Measurements from ENCODE around the gene LARP4B. TPM values are rescaled to one million over a fixed set of nuclear protein-coding genes. Genes with fewer than 3 reads are reported as not detected.

Gene LARP4B
- total RNA-seq, 3 donors from 2014 or later, result 47.5 to 70.8 (median 68.5) TPM

DNA sequence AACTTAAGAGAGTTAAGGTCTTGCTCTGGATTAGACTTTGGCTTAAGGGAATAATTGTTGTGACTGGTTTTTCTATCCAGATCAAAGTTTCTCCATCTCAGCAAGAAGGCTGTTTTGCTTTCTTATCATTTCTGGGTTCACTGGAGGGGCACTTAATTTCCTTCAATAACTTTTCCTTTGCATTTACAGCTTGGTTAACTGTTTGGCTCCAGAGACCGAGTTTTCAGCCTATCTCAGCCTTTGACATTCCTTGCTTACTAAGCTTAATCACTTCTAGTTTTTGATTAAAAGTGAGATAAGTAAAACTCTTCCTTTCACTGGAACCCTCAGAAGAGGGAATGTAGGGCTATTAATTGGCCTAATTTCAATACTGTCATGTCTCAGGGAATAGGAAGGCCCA is 76.4 kb downstream of the LARP4B start:
- Histone ChIP-seq H3K4me1 (no peaks in the 10 kb centered on the region), H3K4me3 (no peak overlapping the region), H3K36me3 (no peaks in the 10 kb centered on the region), H3K9me3 (peaks cover 0 to 4% of the 10 kb centered on the region in 2 donors), H3K27me3 (no peaks in the 10 kb centered on the region), H3K27ac (no peak overlapping the region)
- DNase-seq (ENCODE audit: low spot score in 2 of 2), result no peak
- intact Hi-C loops (cut with DNase I; ENCODE audit: low total_unique reads), result no loop called here
- TF ChIP-seq POLR2A (IDR thresholded peaks at IDR 0.05) (no peak), POLR2AphosphoS5 (IDR thresholded peaks at IDR 0.05) (no peak), CTCF (IDR thresholded peaks at IDR 0.05) (no peak)

GRCh38 chr10:853017-853416 is 78.5 kb downstream of the LARP4B start:
- TF ChIP-seq POLR2AphosphoS5 (IDR thresholded peaks at IDR 0.05), result no peak
- TF ChIP-seq POLR2A (IDR thresholded peaks at IDR 0.05), result no peak
- H3K4me1 ChIP-seq, result no peaks in the 10 kb centered on the region
- peaks cover 5% of the 10 kb centered on the region for H3K36me3 ChIP-seq
- no peak for DNase-seq (ENCODE audit: low spot score in 2 of 2)
- no peak overlapping the region for H3K4me3 ChIP-seq
- intact Hi-C loops (cut with DNase I; ENCODE audit: low total_unique reads), result no loop called here
- H3K27ac ChIP-seq, result no peak overlapping the region
- no peaks in the 10 kb centered on the region for H3K27me3 ChIP-seq
- peaks cover 0 to 6% of the 10 kb centered on the region in 2 donors for H3K9me3 ChIP-seq

DNA sequence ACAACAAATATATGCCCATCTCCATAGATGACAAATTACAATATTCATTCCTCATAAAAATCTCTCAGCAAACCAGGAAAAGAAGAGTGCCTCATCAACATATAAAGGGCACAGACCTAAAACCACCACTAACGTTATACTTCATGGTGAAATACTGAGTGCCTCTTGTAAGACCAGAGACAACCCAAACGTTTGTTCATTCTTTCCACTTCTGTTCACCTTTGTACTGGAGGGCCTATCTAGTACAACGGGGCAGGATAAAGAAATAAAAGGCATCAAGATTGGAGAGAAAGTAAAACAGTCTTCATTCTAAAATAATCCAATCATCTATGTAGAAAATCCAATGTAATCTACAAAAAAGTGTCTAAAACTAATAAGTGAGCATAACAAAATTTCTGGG is 79.1 kb downstream of the LARP4B start:
- Histone ChIP-seq H3K4me3 (no peak overlapping the region), H3K9me3 (peaks cover 0 to 6% of the 10 kb centered on the region in 2 donors), H3K4me1 (no peaks in the 10 kb centered on the region), H3K27ac (no peak overlapping the region), H3K36me3 (peaks cover 5% of the 10 kb centered on the region), H3K27me3 (no peaks in the 10 kb centered on the region)
- intact Hi-C loops (cut with DNase I; ENCODE audit: low total_unique reads), result no loop called here
- TF ChIP-seq POLR2AphosphoS5 (IDR thresholded peaks at IDR 0.05) (no peak), CTCF (IDR thresholded peaks at IDR 0.05) (no peak), POLR2A (IDR thresholded peaks at IDR 0.05) (no peak)
- no peak for DNase-seq (ENCODE audit: low spot score in 2 of 2)

DNA sequence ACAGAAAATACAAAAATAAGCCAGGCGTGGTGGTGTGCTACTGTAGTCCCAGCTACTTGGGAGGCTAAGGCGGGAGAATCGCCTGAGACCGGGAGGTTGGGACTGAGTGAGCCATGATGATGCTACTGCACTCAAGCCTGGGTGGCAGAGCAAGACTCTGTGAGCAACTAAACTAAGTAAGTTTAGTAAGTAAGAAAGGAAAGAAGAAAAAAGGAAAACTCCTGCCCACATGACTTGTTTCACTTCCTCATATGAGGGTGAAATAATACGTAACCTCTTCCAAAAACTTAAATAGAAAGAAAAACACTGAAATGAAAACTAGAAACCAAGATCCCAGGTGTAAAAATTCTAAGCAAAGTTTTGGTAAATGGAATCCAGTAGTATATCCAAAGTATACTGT is 79.6 kb downstream of the LARP4B start:
- Histone ChIP-seq H3K9me3 (peaks cover 0 to 6% of the 10 kb centered on the region in 2 donors), H3K27me3 (no peaks in the 10 kb centered on the region), H3K27ac (no peak overlapping the region), H3K4me3 (no peak overlapping the region), H3K4me1 (no peaks in the 10 kb centered on the region), H3K36me3 (peaks cover 5% of the 10 kb centered on the region)
- DNase-seq (ENCODE audit: low spot score in 2 of 2), result no peak
- no peak for TF ChIP-seq POLR2A (IDR thresholded peaks at IDR 0.05)
- TF ChIP-seq POLR2AphosphoS5 (IDR thresholded peaks at IDR 0.05), result no peak
- TF ChIP-seq CTCF (IDR thresholded peaks at IDR 0.05), result no peak
- intact Hi-C loops (cut with DNase I; ENCODE audit: low total_unique reads), result no loop called here

DNA sequence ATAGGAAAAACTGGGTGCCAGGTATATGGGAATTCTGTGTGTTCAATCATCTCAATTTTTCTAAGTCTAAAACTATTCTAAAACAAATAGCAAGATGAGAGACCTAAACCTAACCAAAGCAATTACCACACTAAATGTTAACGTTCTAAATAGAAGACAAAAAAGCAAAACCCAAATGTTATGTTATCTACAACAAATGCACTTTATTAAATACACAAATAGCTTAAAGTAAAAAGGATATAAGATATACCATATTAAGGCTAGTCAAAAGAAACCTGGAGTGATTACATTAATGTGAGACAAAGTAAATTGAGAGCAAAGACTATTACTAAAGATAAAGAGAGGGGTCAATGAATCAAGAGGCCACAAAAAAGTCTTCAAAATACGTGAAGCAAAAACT is 81.4 kb downstream of the LARP4B start:
- H3K4me3 ChIP-seq, result no peak overlapping the region
- peaks cover 0 to 6% of the 10 kb centered on the region in 2 donors for H3K9me3 ChIP-seq
- intact Hi-C loops (cut with DNase I; ENCODE audit: low total_unique reads), result no loop called here
- TF ChIP-seq POLR2AphosphoS5 (IDR thresholded peaks at IDR 0.05), result no peak
- TF ChIP-seq CTCF (IDR thresholded peaks at IDR 0.05), result no peak
- TF ChIP-seq POLR2A (IDR thresholded peaks at IDR 0.05), result no peak
- peaks cover 5% of the 10 kb centered on the region for H3K36me3 ChIP-seq
- H3K27ac ChIP-seq, result no peak overlapping the region
- H3K27me3 ChIP-seq, result no peaks in the 10 kb centered on the region
- no peak for DNase-seq (ENCODE audit: low spot score in 2 of 2)
- no peaks in the 10 kb centered on the region for H3K4me1 ChIP-seq

GRCh38 chr10:847868-848267 is 83.6 kb downstream of the LARP4B start:
- intact Hi-C loops (cut with DNase I; ENCODE audit: low total_unique reads), result no loop called here
- H3K27me3 ChIP-seq, result no peaks in the 10 kb centered on the region
- H3K9me3 ChIP-seq, result peaks cover 0 to 6% of the 10 kb centered on the region in 2 donors
- no peaks in the 10 kb centered on the region for H3K4me1 ChIP-seq
- no peak for DNase-seq (ENCODE audit: low spot score in 2 of 2)
- peaks cover 5% of the 10 kb centered on the region for H3K36me3 ChIP-seq
- no peak overlapping the region for H3K27ac ChIP-seq
- TF ChIP-seq POLR2AphosphoS5 (IDR thresholded peaks at IDR 0.05) (no peak), POLR2A (IDR thresholded peaks at IDR 0.05) (no peak), CTCF (IDR thresholded peaks at IDR 0.05) (no peak)
- H3K4me3 ChIP-seq, result no peak overlapping the region

Data from breast epithelium (tissue), 4 donors.